ENCODE results near the gene ASIC4. TPM values are rescaled to one million over a fixed set of nuclear protein-coding genes. Genes with fewer than 3 reads are reported as not detected.

The ASIC4 gene
- total RNA-seq, 2 experiments from 2014 or later: not detected

DNA sequence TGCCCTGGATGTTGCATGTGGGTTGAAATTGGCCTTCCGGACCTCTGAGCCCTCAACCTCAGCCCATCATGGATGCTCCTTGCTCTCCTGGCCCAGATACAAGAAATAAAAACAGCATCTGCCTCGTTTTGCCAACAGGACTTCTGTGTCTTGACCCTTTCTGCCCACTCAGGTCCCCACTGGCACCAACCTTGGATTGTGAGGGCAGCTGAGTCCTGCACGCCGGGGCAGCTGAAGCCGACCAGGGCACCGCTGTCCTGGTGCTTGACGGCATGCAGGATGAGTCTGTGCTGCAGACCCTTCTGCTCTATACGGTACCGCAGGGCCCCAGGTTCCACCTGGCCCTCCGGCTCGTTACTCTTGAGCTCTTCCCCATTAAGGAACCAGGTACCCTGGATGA, 52.4 kb downstream of the ASIC4 start:
- no peaks in the 10 kb centered on the region for H3K4me1 Mint-ChIP-seq
- DNase-seq: no peak
- H3K27me3 Mint-ChIP-seq: peaks cover 33% of the 10 kb centered on the region
- no peaks in the 10 kb centered on the region for H3K36me3 Mint-ChIP-seq
- no peaks in the 10 kb centered on the region for H3K9me3 Mint-ChIP-seq
- no peak overlapping the region for H3K4me3 Mint-ChIP-seq
- no peak overlapping the region for H3K27ac Mint-ChIP-seq

DNA sequence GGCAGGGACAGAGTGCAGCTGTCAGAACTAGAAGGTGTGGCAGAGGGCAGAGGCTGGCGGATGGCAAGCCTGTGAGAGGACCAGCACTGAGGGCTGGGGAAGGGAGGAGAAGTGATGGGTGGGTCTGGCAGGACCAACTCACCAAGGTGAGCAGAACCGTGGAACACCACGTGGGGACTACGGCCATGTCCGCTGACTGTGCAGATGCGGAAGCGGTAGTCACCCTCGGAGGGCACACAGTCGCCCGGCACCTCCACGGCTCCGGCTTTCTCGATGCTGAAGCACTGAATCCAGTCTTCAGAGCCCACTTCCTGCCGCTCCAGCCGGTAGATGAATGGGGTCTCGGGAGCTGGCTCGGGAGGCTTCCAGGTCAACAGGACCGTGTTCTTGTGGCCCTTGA, 52.8 kb downstream of the ASIC4 start:
- Mint-ChIP-seq H3K36me3 (no peaks in the 10 kb centered on the region), H3K9me3 (no peaks in the 10 kb centered on the region), H3K27ac (no peak overlapping the region), H3K4me1 (no peaks in the 10 kb centered on the region), H3K27me3 (peaks cover 38% of the 10 kb centered on the region), H3K4me3 (no peak overlapping the region)
- DNase-seq: no peak

DNA sequence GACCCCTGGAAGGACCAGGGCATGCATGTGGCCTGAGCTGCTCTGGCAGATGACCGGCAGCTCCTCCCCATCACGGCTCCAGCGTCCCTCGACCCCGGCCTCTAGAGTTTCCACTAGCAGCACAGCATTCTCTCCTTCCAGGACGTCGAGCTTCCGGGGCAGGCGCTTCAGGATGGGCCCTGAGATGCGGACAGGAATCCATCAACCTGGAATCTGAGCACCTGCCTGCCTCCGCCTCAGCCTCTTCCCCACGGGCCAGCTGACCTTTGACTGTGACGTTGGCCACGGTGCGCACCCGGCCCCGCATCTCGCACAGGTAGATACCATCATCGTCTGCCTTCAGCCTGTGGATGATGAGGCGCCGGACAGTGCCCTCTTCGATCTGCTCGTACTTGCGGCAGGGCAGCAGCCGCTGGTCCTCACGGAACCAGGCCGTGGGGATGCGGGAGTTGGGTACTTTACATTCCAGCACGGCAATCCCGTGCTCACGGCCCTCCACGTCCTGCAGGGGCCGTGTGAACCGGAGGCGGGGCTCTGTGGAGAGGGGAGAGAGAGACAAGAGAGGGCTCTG, 53.6 kb downstream of the ASIC4 start:
- Mint-ChIP-seq H3K4me1 (no peaks in the 10 kb centered on the region), H3K27me3 (peaks cover 35% of the 10 kb centered on the region), H3K9me3 (no peaks in the 10 kb centered on the region), H3K36me3 (no peaks in the 10 kb centered on the region), H3K4me3 (no peak overlapping the region), H3K27ac (no peak overlapping the region)
- DNase-seq: no peak

GRCh38 chr2:219569041-219569440, 54.8 kb downstream of the ASIC4 start:
- no peak for DNase-seq
- Mint-ChIP-seq H3K4me1 (no peaks in the 10 kb centered on the region), H3K36me3 (no peaks in the 10 kb centered on the region), H3K27ac (no peak overlapping the region), H3K9me3 (no peaks in the 10 kb centered on the region), H3K27me3 (peaks cover 41% of the 10 kb centered on the region), H3K4me3 (no peak overlapping the region)

DNA sequence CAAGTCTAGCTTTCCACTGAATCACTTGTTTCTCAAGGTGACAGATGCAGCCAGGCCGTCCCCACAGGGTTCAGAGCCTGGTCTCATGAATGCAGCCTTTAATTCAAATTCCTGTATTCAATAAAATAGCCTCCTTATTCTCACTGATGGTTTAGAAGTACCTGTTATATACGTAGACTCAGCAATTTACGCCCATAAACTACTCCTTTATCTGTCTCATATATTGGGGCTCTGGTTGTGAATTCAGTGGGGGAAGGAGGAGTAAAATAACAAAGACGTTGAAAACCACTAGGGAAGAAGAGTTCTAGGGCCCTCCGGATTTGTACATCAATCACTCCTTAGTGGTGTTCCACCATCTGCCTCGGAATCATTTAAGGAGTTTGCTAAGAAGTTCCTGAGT, 55.4 kb downstream of the ASIC4 start:
- H3K4me1 Mint-ChIP-seq: no peaks in the 10 kb centered on the region
- H3K36me3 Mint-ChIP-seq: no peaks in the 10 kb centered on the region
- DNase-seq: no peak
- no peak overlapping the region for H3K4me3 Mint-ChIP-seq
- H3K9me3 Mint-ChIP-seq: no peaks in the 10 kb centered on the region
- peaks cover 41% of the 10 kb centered on the region for H3K27me3 Mint-ChIP-seq
- no peak overlapping the region for H3K27ac Mint-ChIP-seq

DNA sequence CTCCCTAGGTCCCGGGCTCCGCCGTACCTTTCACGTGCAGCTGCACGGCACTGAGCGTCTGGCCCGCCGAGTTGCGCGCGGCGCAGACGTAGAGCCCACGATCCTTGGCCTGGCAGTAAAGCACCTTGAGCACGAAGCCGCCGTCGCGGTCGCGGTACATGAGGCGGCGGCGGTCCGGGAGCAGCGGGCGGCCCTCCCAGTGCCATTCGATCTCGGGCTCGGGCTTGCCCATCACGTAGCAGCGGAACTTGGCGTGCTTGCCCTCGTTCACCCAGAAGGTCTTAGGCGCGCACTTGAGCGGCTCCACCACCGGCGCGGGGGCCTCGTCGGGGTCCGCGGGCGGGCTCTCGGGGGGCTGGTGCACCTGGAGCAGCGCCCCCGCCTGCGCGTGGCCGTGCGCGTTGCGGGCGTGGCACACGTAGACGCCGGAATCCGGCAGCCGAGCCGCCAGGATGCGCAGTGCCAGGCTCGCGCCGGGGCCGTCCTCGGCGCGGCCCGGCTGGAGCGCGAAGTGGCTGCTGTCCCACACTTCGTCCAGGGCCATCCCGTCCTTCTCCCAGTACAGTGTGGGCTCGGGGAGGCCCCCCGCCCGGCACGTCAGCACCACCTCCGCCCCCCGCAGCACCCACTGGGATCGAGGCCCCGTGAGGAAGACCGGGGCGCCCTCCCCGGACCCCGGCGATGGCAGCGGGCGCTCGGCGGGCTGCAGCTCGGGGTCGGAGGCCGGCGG, 56.1 kb downstream of the ASIC4 start:
- Mint-ChIP-seq H3K27ac (no peak overlapping the region), H3K9me3 (no peaks in the 10 kb centered on the region), H3K27me3 (peaks cover 43% of the 10 kb centered on the region), H3K4me3 (peak overlapping the region; percentile 57), H3K36me3 (no peaks in the 10 kb centered on the region), H3K4me1 (no peaks in the 10 kb centered on the region)
- peak; percentile 26 for DNase-seq

- H3K4me1 Mint-ChIP-seq: no peaks in the 10 kb centered on the region
- no peaks in the 10 kb centered on the region for H3K36me3 Mint-ChIP-seq
- peaks cover 48% of the 10 kb centered on the region for H3K27me3 Mint-ChIP-seq
- H3K9me3 Mint-ChIP-seq: no peaks in the 10 kb centered on the region
- DNase-seq: no peak
- H3K4me3 Mint-ChIP-seq: no peak overlapping the region
- no peak overlapping the region for H3K27ac Mint-ChIP-seq
Measured at GRCh38 chr2:219570924-219571310, 56.6 kb downstream of the ASIC4 start.

GRCh38 chr2:219571311-219572236, 57.3 kb downstream of the ASIC4 start, which contains the start of gene OBSL1:
Gene OBSL1 (minus strand): TSS chr2:219571539. CDS start chr2:219571232, 307 bp downstream.
- Mint-ChIP-seq H3K27me3 (peaks cover 44% of the 10 kb centered on the region), H3K4me3 (peak within 1 kb of the TSS; percentile 42), H3K27ac (no peak within 1 kb of the TSS), H3K4me1 (no peaks in the 10 kb centered on the region), H3K9me3 (no peaks in the 10 kb centered on the region), H3K36me3 (no peaks in the 10 kb centered on the region)
- peak; percentile 23 for DNase-seq

GRCh38 chr2:219572237-219573001, 58.1 kb downstream of the ASIC4 start, which contains the start of gene INHA:
Gene INHA (plus strand): TSS chr2:219572310. CDS start chr2:219572375, 65 bp downstream.
- Mint-ChIP-seq H3K9me3 (no peaks in the 10 kb centered on the region), H3K36me3 (no peaks in the 10 kb centered on the region), H3K4me1 (no peaks in the 10 kb centered on the region), H3K27ac (no peak within 1 kb of the TSS), H3K4me3 (no peak within 1 kb of the TSS), H3K27me3 (peaks cover 49% of the 10 kb centered on the region)
- DNase-seq: no peak

DNA sequence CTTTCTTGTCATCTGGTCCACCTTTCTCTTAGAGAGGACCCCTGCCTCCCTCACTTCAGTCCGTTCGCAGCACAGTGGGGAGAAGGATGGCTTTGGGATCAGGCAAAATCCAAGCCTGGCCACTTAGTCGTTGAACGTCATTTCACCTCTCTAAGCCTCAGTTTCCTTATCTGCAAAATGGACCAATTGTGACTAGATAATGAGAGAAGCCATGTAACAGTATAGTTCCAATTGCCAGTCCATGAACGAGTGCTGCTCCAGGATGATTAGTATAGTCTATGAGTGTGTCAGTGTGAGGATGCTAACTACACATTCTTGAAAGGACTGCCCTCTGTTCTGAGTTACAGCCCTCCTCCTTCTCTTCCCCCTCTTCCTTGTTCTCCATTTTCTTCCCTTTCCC, 58.9 kb downstream of the ASIC4 start:
- H3K4me1 Mint-ChIP-seq: no peaks in the 10 kb centered on the region
- peaks cover 47% of the 10 kb centered on the region for H3K27me3 Mint-ChIP-seq

GRCh38 chr2:219574484-219575311, 60.4 kb downstream of the ASIC4 start:
- Mint-ChIP-seq H3K4me1 (no peaks in the 10 kb centered on the region), H3K27ac (no peak overlapping the region), H3K4me3 (no peak overlapping the region), H3K27me3 (peaks cover 38% of the 10 kb centered on the region), H3K9me3 (no peaks in the 10 kb centered on the region), H3K36me3 (no peaks in the 10 kb centered on the region)
- DNase-seq: no peak

More for the DNA sequence above, 58.9 kb downstream of the ASIC4 start:
- no peaks in the 10 kb centered on the region for H3K36me3 Mint-ChIP-seq
- H3K27ac Mint-ChIP-seq: no peak overlapping the region
- H3K9me3 Mint-ChIP-seq: no peaks in the 10 kb centered on the region
- no peak for DNase-seq
- no peak overlapping the region for H3K4me3 Mint-ChIP-seq

DNA sequence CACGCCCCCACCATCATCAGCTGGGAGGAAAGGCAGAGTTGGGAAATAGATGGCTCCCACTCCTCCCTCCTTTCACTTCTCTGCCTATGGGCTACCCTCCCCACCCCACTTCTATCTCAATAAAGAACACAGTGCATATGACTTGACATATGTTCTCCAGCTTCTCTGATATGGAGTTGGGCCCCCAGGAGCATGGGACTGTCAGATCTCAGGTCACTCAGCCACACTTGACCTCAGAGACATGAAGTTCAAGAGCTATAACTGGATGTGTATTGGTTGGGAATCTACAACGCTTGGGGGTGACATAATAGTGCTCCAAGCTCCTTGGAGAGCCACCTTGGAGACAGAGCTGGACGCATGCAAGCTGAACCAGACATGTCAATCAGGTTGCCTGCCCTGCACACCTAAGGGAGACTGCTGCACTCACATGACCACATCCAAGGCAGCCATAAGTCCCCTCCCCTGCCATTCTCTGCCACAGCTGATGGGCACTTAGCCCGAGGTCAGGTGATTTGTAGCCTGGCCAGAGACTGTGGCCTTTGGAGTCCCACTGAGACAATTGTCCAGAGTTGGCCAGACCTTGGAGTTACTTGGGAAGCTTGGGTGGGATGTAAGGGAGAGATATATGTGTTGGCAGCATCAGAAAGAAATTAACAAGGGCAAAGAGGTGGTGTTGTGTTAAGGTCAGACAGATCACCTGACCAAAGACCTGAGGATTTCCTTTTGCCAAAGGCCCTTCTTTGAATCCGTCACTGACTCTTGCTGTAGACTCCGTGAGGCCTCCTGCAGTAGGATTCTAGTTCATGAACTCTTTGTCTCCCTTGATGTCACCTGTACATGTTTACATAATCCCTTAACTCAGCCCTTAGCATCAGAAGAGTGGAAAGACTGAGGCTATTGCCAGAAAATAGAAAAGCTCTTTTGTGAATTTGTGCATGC, 61.6 kb downstream of the ASIC4 start:
- Mint-ChIP-seq H3K4me1 (no peaks in the 10 kb centered on the region), H3K27me3 (peaks cover 33% of the 10 kb centered on the region), H3K27ac (no peak overlapping the region), H3K36me3 (no peaks in the 10 kb centered on the region), H3K9me3 (no peaks in the 10 kb centered on the region), H3K4me3 (no peak overlapping the region)
- DNase-seq: no peak
